Esophagus muscularis mucosa (tissue), 3 donors: Measurements from ENCODE around the gene CSTF2.

ENCODE experiments used
- CTCF ChIP-seq, 3 experiments: fragments of 200-600 bp in 2 of 3; fragments of 450-650 bp in 1 of 3; sonication (generic) in 2 of 3; IDR thresholded peaks; one replicate each; pipeline ENCODE4 v1.5.1; 2017 to 2019; ENCODE audit warnings: antibody characterized with exemption in 3 of 3, mild to moderate bottlenecking in 2 of 3, moderate library complexity in 1 of 3
- POLR2A ChIP-seq: fragments of 450-650 bp; IDR thresholded peaks from one replicate; pipeline ENCODE4 v1.6.1; 2017; ENCODE audit warnings: antibody characterized with exemption, moderate library complexity, mild to moderate bottlenecking, low read depth
- POLR2AphosphoS5 ChIP-seq, 2 donors: sonication (generic); formaldehyde crosslinking; IDR thresholded peaks; one replicate each; pipeline ENCODE4 v1.6.1; 2017; ENCODE audit warnings: antibody characterized with exemption in 2 of 2

- TF ChIP-seq POLR2AphosphoS5 (IDR thresholded peaks at IDR 0.05) (no peak), CTCF (IDR thresholded peaks at IDR 0.05) (no peak), POLR2A (no peak)
Observed at GRCh38 chrX:100852810-100853209, 32.6 kb downstream of the CSTF2 start.
